ENCODE measurements around the gene CABLES1.

DNA sequence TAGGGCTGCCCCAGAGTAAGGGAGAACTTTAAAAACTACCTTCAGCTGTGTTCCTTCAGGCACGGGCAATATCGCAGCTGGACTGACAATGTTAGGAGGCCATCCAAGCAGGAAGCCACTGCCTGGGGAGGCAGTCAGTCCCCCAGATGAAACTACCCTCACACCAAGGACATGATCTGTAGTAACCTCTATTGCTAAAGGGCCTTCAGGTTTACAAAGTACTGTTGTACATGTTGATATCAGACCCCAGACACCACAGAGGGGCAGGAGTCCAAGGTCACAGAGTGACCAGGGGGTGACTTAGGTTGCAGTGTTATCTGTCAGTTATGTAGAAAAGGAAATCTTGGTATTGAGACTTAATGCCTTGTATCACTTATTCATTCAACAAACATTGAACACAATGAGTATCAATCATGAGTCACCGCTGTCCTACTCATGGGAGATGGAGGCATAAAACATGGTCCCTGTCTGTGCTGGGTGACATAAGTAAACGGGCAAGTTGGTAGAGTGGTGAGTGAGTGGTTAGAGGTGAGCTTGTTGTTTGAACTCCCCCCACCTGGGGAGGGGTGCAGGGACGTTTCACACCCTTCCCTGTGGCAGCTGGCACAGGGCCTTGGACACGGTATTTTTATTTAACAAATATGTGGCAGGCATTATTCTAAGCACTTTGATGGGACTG is 7.1 kb downstream of the CABLES1 start:
- TF ChIP-seq POLR2AphosphoS5 (IDR thresholded peaks at IDR 0.05; ENCODE audit: low read depth, low read length) = no peak
- TF ChIP-seq, protein P1, sequence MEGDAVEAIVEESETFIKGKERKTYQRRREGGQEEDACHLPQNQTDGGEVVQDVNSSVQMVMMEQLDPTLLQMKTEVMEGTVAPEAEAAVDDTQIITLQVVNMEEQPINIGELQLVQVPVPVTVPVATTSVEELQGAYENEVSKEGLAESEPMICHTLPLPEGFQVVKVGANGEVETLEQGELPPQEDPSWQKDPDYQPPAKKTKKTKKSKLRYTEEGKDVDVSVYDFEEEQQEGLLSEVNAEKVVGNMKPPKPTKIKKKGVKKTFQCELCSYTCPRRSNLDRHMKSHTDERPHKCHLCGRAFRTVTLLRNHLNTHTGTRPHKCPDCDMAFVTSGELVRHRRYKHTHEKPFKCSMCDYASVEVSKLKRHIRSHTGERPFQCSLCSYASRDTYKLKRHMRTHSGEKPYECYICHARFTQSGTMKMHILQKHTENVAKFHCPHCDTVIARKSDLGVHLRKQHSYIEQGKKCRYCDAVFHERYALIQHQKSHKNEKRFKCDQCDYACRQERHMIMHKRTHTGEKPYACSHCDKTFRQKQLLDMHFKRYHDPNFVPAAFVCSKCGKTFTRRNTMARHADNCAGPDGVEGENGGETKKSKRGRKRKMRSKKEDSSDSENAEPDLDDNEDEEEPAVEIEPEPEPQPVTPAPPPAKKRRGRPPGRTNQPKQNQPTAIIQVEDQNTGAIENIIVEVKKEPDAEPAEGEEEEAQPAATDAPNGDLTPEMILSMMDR (IDR thresholded peaks at IDR 0.05) = no peak
- TF ChIP-seq, protein P2, sequence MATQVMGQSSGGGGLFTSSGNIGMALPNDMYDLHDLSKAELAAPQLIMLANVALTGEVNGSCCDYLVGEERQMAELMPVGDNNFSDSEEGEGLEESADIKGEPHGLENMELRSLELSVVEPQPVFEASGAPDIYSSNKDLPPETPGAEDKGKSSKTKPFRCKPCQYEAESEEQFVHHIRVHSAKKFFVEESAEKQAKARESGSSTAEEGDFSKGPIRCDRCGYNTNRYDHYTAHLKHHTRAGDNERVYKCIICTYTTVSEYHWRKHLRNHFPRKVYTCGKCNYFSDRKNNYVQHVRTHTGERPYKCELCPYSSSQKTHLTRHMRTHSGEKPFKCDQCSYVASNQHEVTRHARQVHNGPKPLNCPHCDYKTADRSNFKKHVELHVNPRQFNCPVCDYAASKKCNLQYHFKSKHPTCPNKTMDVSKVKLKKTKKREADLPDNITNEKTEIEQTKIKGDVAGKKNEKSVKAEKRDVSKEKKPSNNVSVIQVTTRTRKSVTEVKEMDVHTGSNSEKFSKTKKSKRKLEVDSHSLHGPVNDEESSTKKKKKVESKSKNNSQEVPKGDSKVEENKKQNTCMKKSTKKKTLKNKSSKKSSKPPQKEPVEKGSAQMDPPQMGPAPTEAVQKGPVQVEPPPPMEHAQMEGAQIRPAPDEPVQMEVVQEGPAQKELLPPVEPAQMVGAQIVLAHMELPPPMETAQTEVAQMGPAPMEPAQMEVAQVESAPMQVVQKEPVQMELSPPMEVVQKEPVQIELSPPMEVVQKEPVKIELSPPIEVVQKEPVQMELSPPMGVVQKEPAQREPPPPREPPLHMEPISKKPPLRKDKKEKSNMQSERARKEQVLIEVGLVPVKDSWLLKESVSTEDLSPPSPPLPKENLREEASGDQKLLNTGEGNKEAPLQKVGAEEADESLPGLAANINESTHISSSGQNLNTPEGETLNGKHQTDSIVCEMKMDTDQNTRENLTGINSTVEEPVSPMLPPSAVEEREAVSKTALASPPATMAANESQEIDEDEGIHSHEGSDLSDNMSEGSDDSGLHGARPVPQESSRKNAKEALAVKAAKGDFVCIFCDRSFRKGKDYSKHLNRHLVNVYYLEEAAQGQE (IDR thresholded peaks at IDR 0.05; ENCODE audit: insufficient read depth in 1 of 2, low read depth in 2 of 2, low read length in 1 of 2) = no peak
- TF ChIP-seq TCF7L2 (IDR thresholded peaks at IDR 0.05; ENCODE audit: low read depth, low read length) = no peak
- TF ChIP-seq SIN3A (IDR thresholded peaks at IDR 0.05; ENCODE audit: borderline replicate concordance, insufficient read depth, low read depth, low read length) = no peak

Data from Panc1 (cell line).